ENCODE measurements around the gene MAK. TPM values are rescaled to one million over a fixed set of nuclear protein-coding genes. Genes with fewer than 3 reads are reported as not detected.
"Not testable (repeated sequence)": the region's sequence is repeated elsewhere in the genome, so short reads cannot be mapped to it uniquely, and the experiment has no call there.

Gene MAK
- total RNA-seq, 1 donor from 2014 or later = 0.21 TPM

DNA sequence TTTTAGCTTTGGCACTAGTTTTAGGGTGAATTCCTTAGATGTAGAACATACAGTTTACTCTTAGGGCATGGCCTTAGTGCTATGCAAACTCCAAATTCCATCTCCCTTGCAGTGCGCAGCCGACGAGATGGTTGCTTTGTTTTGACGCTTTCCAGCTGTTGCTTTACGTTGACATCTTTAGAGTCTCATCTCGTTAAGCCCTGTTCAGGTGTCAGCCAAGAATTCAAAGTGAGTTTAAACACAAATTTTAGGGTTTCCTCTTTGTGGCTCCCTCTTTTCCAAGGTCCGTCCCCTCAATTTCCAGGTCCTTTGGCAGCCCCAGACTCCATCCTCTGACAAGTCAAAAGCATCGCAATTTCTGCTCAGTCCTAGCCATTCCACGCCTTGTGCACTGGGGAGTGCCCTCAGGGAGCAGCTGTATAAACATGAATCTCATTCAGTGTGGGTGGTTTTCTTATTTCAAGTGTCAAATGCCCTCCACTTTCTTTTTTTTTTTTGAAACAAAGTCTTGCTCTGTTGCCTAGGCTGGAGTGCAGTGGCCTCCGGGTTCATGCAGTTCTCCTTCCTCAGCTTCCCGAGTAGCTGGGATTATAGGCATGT lies 14.1 kb upstream of the MAK start:
- no peak for DNase-seq

DNA sequence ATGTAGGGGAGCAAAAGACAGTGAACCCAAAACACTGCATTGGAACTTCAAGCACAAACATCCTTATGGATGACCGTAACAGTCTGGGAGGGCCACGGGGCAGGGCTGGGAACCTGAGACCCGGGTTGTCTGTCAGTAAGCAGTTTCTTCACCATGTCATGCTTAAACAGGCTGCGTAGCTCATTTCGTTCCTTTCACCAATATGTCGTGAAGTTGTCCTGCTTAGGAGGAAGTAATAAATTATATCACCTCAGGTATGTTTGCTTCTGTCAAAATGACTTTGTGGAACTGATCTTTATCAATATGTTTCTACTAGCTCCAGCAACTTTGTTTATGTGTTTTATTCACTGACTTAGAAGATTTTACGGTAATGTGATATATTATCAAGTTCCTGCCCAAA lies 12.4 kb upstream of the MAK start:
- DNase-seq = no peak

DNA sequence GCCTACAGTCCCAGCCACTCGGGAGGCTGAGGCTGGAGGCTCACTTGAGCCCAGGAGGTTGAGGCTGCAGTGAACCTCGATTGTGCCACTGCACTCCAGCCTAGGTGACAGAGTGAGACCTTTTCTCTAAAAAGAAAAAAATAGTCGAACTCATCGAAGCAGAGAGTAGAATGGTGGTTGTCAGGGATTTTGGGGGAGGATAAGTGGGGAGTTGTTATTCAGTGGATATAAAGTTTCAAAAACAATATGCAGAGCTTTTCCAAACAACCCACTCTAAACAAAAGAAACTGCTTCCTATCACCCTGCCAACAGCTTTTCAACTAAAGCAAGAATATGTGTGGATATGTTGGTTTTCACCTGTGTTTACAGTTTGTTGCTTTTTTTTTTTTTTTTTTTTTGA lies 11.6 kb upstream of the MAK start:
- DNase-seq = no peak

DNA sequence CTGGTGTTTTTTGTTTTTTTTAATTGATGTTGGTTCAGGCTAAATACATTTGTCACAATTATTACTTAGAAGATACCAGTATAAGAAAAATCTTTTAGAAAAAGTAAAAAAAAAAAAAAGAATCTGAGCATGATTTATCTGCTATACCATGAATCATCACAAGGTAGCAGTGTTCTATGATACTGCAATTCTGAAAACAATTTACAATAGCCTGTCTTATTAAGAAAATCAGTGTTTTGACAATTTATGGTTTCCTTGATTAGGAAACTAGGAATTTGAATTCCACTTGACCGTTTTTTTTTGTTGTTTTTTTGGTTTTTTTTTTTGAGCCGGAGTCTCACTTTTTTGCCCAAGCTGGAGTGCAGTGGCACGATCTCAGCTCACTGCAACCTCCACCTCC lies 9.3 kb upstream of the MAK start:
- no peak for DNase-seq

DNA sequence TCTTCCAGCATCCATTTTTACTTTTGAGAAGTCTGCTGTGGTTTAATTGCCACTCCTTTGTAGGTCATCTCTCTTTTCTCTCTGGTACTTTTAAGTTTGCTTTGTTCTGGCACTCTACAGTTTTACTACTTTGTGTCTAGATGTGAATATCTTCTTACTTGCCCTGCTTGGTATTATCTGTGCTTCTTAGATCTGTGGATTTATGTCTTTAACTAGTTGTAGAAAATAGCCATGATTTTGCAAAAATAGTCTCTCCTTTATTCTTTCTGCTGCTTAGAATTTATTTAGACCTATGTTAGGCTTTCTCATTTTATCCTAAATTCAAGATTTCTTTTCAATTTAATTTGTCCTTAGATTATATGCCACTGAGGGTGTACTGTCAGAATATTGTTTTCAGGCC lies 5.2 kb upstream of the MAK start:
- DNase-seq = no peak

DNA sequence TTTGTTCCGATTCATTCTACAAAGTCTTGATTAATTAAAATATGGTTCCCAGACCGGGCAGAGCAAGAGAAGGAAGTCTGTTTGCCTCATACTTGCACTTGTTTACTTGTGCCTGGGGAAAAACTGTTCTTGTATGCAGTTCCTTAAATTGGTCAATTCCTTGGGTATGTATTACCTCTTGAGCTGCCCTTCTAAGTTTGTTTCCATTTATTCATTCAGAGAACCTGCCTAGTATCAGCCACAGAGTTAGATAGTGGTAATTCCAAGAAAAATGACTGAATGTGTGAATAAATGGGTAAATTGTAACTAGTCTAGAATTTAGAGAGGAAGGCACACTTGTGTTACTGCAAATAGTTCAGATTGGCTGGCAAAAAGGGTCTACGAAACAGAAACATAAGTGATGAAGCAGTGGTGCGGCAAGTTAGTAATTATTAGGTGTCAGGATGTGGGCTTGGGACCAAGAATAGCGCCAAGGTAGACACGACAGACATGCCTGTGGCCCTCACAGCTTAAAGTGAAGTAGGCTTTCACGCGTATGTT lies 525 bp upstream of the MAK start:
- DNase-seq = no peak

DNA sequence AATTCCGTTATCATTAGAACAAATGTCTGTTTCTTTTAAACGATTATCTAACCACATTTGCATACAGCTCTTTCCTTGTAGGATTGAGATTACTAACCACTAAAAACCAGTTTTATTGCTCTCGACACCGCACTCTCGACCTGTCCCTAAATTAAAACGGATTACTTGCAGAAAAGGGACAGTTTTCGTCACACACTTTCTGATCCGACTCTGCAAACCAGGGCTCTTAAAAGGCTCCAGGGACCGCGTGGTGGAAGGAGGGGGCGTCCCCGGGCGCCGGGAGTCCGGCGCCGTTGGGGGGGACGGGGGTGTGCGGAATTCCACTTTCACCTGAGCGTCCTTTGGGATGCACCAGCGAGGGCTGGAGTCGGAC lies 731 bp downstream of the MAK start:
- DNase-seq = no peak

DNA sequence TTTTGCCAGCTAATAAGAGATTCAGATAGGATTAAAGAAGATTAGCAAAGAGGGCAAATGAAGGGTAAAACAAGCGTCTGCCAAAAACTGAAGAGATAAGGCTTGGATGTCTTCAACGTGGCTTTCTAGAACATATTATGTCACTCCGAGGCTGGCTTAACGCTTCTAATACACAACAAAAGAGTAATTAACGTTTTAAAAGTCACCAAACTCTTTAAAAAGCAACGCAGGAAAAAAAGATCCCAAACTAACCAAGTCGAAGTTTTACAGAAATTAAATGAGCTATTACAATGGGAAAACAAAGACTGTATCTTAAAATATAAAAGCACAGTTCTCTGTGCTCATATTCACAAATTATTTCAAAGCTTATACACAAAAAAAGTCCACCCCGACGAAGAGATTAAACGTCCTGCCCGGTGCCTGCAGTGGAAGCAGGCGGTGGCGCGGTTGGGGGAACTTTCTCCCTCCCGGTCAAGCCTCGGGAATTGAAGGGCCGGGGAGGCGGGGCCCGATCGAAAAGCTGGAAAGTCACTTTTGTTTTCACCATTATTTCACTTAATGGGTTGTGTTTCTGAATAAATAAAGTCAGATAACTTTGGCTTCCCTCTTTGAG lies 1.2 kb downstream of the MAK start:
- peak; percentile 51 for DNase-seq

DNA sequence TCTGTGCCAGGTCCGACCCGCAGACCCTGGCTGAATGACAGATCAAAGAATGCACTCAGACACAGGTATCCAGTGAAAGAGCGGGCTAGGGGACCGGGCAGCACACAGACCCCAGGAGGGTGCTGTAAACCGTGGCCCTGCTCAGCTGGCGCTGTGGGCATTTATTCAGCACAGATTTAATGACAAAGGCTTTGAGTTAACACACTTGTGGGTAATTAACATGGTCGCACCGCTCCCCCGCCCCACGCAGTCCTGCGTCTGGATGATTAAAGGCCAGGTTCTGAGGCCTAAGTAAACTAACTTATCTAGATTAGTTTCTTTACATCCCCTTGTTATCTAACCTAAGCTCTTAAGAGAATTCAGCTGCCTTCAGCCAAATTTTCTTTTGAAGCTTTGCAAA lies 3.5 kb downstream of the MAK start:
- no peak for DNase-seq

DNA sequence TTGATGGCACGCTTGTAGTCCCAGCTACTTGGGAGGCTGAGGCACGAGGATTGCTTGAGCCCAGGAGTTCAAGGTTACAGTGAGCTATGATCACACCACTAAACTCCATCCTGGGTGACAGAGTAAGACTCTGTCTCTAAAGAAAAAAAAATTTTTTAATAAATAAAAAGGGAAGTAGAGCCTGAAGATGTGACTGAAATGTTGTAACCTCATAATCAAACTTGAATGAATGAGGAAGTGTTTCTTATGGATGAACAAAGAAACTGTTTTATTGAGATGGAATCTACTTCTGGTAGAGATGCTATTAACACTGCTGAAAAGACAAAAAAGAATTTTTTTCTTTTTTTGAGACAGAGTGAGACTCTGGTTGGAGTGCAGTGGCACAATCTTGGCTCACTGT lies 6.7 kb downstream of the MAK start:
- no peak for DNase-seq

DNA sequence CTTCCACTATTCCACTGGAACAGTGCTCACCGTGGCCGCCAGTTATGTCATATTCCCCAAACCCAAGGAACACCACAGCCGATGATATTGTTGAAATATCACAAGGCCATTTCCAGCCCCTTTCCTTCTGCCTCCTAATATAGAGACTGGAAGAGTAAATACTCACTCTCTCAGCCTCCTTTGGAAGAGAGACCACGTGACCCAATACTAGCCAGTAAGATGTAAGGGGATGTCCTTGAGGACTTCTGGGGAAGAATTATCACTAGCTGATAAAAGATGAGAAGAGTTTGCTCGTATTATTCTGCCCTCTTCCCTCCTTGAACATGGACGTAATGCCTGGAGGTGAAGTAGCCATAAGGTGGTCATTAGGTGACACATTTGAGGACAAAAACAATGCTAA lies 13.5 kb downstream of the MAK start:
- no peak for DNase-seq

DNA sequence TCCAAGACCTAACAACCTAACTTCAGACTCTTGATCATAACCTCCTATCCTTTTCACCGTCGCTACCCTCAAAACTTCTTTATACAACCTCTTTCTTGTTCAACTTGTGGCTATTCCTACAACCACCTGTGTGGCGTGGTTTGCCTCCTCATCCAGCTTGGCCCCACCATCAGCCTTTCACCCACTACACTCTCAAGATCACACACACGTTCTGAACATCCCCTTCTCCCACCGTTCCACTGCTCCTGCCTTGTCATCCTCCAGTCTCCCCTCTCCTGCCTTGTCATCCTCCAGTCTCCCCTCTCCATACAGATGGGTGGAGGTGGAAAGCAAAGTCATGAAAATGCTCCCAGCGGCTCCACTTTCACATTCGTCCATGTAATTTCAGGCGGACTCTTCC lies 14.0 kb downstream of the MAK start:
- DNase-seq = no peak

DNA sequence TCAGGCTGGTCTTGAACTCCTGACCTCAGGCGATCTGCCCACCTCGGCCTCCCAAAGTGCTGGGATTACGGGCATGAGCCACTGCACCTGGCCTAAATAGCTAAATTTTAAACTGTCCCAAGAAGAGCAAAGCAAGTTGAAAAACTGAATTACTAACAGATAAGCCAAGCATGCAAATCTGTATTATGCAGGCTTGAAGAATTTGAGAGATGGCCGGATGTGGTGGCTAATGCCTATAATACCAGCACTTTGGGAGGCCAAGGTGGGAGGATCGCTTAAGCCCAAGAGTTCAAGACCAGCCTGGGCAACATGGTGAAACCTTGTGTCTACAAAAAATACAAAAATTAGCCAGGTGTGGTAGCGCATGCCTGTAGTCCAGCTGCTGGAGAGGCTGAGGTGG lies 24.2 kb downstream of the MAK start:
- DNase-seq = not testable (repeated sequence)

DNA sequence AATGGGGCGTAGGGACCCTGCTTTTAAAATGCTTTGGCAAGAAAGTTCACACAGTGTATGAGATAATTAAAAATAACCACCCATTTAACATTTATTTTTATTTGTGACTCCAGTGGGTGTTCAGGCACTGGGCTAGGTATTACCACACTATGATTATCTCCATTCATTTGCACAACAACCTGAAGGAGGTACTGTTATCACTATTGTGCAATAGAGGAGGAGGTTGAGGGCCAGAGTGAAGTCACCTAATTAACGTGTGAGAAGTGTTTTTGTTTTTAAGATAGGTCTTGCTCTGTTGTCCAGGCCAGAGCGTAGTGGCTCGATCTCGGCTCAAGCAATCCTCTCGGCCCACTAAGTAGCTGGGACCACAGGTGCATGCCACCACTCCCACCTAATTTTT lies 29.2 kb downstream of the MAK start:
- no peak for DNase-seq

DNA sequence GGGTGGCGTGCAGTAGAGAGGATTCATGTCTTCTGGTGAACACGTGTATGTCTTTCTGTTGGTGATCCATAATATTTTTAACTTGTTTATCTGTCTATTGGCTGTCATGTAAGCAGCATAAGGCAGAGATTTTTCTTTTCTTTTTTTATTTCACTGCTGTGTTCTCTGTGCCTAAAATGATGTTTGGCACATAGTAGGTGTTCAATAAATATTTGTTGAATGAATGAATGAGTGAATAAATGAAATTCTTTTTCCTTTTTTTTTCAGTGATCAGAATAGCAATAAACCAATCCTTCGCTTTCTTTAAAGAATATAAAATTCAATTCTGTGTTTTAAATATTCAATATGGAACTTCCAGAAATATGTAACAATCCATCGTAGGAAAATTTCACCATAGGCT lies 30.0 kb downstream of the MAK start:
- no peak for DNase-seq

DNA sequence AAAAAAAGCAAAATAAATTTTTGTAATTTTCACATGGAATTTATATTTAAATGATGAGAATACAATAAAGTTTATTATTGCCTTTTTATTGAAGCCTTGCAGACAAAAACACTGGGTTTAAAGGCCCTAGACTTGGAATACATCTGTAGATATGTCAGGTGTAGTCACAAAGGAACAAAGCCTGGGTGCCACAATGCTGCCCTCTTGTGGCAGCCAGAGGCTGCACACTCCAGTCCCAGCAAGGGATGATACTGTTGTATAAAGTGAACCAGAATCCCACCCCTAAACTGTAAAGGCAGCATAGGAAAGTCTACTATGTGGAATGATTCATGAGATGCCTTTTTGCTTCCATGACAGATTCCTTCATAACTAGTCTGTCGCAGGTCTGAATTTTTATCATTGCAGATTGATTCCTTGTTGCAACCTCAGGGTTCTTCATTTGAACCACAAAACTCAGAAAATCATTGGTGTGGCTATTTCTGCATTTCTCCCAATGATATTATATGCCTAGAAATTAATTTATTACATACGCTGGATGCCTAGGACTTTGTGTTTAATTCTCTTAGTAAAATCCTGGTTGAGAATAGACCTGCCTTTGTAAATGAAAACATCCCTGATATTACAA lies 37.0 kb downstream of the MAK start:
- peak; percentile 73 for DNase-seq

DNA sequence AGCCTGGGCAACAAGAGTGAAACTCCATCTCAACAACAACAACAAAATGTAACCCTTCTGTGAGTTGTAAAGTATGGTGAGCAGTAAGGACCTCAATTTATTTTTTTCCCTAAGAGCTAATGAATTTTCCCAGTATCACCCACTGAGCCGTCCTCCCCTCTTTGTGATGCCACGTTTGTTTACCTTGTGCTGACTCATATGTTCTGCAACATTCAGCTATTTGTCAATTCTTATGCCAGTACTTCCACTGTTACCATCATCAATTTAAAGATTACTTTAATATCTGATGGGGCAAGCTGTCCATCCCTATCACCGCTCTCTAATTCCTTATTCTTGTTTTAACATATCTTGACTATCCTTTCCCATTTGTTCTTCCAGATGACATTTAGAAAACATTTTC lies 37.5 kb downstream of the MAK start:
- no peak for DNase-seq

DNA sequence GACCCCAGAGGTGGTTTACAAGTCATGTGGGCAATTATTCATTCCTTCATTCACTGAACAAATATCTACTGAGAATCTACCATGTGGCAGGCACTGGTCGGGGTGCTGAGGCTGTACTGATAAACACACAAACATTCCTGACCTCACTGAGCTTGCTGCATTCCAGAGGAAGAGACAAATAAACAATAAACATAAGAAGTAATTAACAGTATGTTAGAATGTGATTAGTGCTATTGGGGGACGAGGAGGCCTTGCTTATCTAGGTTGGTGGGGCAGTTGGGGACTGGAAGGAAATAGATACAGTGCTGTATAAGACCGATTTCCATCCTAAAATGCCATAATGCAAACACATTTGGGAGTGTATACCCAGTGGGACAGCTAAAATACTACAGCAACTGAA lies 44.1 kb downstream of the MAK start:
- no peak for DNase-seq

DNA sequence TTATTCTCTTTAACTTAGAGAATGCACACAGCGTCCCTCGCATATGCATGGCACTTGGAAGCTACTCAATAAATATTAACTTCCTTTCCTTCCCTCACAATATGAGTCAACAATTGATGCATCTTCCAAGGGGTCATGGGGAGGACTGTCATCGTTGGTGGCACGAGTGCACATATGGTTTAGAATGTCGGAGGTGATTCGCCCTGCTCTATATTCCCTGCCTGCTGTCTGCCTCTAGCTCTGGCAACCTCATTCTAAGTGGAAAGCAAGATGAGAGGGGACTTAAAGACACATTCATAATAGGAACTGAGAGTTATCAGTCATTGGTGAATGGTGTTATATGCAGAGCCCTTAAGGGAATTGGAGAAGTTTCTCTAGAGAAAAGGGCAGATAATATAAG lies 44.6 kb downstream of the MAK start:
- no peak for DNase-seq

DNA sequence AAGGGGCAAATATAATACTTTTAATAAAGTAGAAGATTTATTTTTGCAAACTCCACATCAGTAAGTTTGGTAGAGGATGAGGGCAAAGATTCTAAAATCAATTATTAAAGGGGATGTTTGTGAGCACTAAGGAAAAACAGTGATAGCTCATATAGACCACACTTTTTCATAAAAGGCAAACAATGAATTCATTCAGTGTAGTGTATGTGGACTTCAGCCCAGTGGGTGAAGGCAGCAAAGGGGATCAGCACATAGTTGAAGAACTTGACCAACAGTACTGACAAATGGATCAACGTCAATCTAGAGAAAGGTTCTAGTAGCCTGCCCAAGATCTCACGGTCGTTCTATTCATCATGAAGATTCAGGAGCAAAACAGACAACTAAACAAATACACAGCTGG lies 45.3 kb downstream of the MAK start:
- no peak for DNase-seq

DNA sequence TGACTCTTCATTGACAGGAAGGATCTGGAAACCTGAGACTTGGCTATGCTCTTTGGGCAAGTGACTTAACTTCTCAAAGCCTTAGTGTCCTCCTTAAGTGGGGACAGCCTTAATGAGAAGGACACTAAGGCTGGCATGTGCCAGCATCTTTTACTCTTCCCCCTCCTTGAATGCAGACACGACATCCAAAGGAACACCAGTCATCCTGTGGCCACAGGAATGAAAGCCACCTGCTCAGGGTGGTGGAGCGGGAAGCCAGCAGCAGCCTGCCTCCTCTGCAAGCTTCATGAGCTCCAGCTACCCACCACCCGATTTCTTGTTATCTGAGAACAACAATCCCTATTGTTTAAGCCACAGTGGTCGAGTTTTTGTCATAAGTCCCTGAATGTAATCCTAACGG lies 46.2 kb downstream of the MAK start:
- no peak for DNase-seq

DNA sequence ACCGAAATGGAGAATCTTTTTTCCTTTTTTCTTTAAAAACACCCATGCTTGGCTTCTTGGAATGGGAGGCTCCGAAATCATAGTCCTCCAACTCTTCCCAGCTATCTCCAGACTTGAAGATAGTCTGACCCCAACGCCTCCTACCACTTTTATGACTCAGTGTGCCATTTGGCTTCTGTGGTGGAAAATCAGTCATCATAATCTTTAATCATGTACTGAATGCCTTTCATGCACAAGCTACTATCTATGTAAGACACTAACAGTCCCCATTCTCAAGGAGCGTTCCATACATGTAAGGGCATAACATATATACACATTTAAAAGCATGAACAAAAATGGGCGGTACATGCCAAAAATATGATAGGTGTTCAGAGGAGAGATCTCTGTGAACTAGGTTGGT lies 46.7 kb downstream of the MAK start:
- DNase-seq = no peak

DNA sequence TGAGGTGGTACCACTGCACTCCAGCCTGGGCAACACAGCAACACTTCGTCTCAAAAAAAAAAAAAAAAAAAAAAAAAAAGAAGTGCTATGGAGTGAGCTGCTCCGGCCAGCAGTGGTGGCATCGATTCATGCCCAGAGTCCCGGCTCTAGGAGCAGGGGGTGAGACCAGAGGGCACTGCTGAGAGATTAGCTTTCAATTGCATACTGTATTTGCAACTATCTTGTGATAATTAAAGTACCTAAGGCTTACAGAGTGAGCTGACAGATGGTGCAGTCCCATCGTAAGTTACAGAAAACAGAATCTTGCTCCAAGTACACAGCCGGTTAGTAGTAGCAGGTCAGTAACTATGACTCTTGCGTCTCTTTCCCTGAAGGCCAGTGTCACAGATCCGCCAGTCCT lies 59.3 kb downstream of the MAK start:
- DNase-seq = no peak

DNA sequence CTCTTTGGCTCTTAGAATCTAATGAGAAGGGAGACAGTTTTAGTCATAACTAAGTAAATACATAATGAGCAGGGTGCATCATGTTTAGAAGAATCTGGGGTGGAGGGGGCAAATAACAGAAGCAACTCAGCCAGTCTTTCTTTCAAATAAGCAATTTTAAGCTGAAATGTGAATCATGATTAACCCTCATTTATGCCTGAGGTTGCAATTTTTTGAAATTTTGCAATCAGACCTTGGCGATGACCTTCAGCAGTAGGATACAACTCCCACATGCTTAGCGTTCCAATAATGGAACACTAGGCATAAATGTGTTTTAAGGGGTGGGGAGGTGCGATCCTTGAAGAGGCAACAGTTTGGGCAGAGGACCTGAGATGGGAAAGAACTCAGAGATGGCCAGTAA lies 60.1 kb downstream of the MAK start:
- no peak for DNase-seq
